DOHH2 (cell line): ENCODE results near the gene ZNF610.

Source experiments
- H3F3A ChIP-seq: fragments of 200-600 bp; sonication (generic), shearing (Covaris generic); 2 replicates; pipeline ENCODE4 v1.6.0; 2016; ENCODE audit warnings: antibody characterized with exemption, mild to moderate bottlenecking; ENCODE audit not compliant: control insufficient read depth, insufficient read depth
- H3K27ac ChIP-seq: fragments of 200-600 bp; sonication (generic); 2 replicates; pipeline ENCODE4 v1.5.1; 2014; ENCODE audit warnings: low read depth, mild to moderate bottlenecking, low read length, moderate library complexity
- H3K27me3 ChIP-seq: fragments of 200-600 bp; sonication (generic); 2 replicates; pipeline ENCODE4 v1.6.1; 2014; ENCODE audit warnings: mild to moderate bottlenecking, low read length, mixed read lengths; ENCODE audit not compliant: control insufficient read depth
- H3K36me3 ChIP-seq: fragments of 200-600 bp; sonication (generic); 2 replicates; pipeline ENCODE4 v1.6.1; 2014; ENCODE audit warnings: mild to moderate bottlenecking, low read length, moderate library complexity, mixed read lengths; ENCODE audit not compliant: control insufficient read depth
- H3K4me1 ChIP-seq: fragments of 200-600 bp; sonication (generic); 2 replicates; pipeline ENCODE4 v1.6.1; 2014; ENCODE audit warnings: mild to moderate bottlenecking, low read length, mixed read lengths; ENCODE audit not compliant: control insufficient read depth
- H3K4me2 ChIP-seq: fragments of 200-600 bp; sonication (generic); 2 replicates; pipeline ENCODE4 v1.6.0; 2014; ENCODE audit warnings: mild to moderate bottlenecking, low read length, moderate library complexity
- H3K4me3 ChIP-seq: fragments of 200-600 bp; sonication (generic); 2 replicates; pipeline ENCODE4 v1.5.1; 2014; ENCODE audit warnings: mild to moderate bottlenecking, low read length, mixed read lengths
- H3K79me2 ChIP-seq: fragments of 200-600 bp; sonication (generic); 2 replicates; pipeline ENCODE4 v1.6.1; 2014; ENCODE audit warnings: mild to moderate bottlenecking, low read length, mixed read lengths; ENCODE audit not compliant: control insufficient read depth
- H3K9me2 ChIP-seq: fragments of 200-600 bp; sonication (generic); replicated peaks from 2 replicates; pipeline ENCODE4 v1.6.1; 2014; ENCODE audit warnings: mild to moderate bottlenecking, low read length, mixed read lengths; ENCODE audit not compliant: control insufficient read depth
- H3K9me3 ChIP-seq: fragments of 200-600 bp; sonication (generic); 2 replicates; pipeline ENCODE4 v1.6.1; 2014; ENCODE audit warnings: antibody characterized with exemption, low read length, mixed read lengths; ENCODE audit not compliant: control insufficient read depth, insufficient read depth
- H4K20me1 ChIP-seq: fragments of 200-600 bp; sonication (generic); 2 replicates; pipeline ENCODE4 v1.6.0; 2014; ENCODE audit warnings: low read depth, mild to moderate bottlenecking, antibody characterized with exemption, low read length, moderate library complexity; ENCODE audit not compliant: control insufficient read depth, insufficient read depth
- CTCF ChIP-seq: fragments of 200-600 bp; sonication (generic); IDR thresholded peaks from one replicate; pipeline ENCODE4 v1.5.1; 2014; ENCODE audit warnings: antibody characterized with exemption, mild to moderate bottlenecking, low read depth, low read length; ENCODE audit not compliant: poor library complexity, severe bottlenecking
- EZH2phosphoT487 ChIP-seq: fragments of 200-600 bp; sonication (generic); IDR thresholded peaks from 2 replicates; pipeline ENCODE4 v1.6.1; 2017; ENCODE audit warnings: borderline replicate concordance, mild to moderate bottlenecking, antibody characterized with exemption, low read length, moderate library complexity, mixed read lengths

ZNF610 gene

GRCh38 chr19:52410276-52410675, 74.2 kb downstream of the ZNF610 start:
- Histone ChIP-seq H3K79me2 (no peaks in the 10 kb centered on the region), H4K20me1 (no peaks in the 10 kb centered on the region), H3K4me3 (no peak overlapping the region), H3K27ac (no peak overlapping the region), H3K9me3 (peaks cover 14% of the 10 kb centered on the region; the same call in 1 of the 2 replicates), H3K9me2 (no peaks in the 10 kb centered on the region), H3K36me3 (no peaks in the 10 kb centered on the region), H3K4me1 (no peaks in the 10 kb centered on the region), H3F3A (no peaks in the 10 kb centered on the region), H3K27me3 (no peaks in the 10 kb centered on the region), H3K4me2 (no peak overlapping the region)
- no peak for TF ChIP-seq EZH2phosphoT487
- no peak for TF ChIP-seq CTCF

- TF ChIP-seq CTCF (no peak), EZH2phosphoT487 (no peak)
- Histone ChIP-seq H3K4me1 (no peaks in the 10 kb centered on the region), H3K27ac (no peak overlapping the region), H3F3A (no peaks in the 10 kb centered on the region), H3K27me3 (no peaks in the 10 kb centered on the region), H3K36me3 (no peaks in the 10 kb centered on the region), H3K4me3 (no peak overlapping the region), H3K9me2 (no peaks in the 10 kb centered on the region), H3K9me3 (peaks cover 19% of the 10 kb centered on the region; the same call in 1 of the 2 replicates), H3K4me2 (no peak overlapping the region), H3K79me2 (no peaks in the 10 kb centered on the region), H4K20me1 (no peaks in the 10 kb centered on the region)
These were observed 79.7 kb downstream of the ZNF610 start for GRCh38 chr19:52415711-52416110.
